Breast epithelium (tissue), 3 donors: ENCODE measurements around the gene COX10.

Source experiments
- POLR2A ChIP-seq: fragments of 450-650 bp; IDR thresholded peaks from one replicate; pipeline ENCODE4 v1.6.1; 2016; ENCODE audit warnings: antibody characterized with exemption, mild to moderate bottlenecking, moderate library complexity
- POLR2AphosphoS5 ChIP-seq, 3 donors: sonication (generic); formaldehyde crosslinking; IDR thresholded peaks; one replicate each; pipeline ENCODE4 v1.6.1; 2017; ENCODE audit warnings: antibody characterized with exemption in 3 of 3
- TF ChIP-seq, protein P1 (sequence below), 3 donors: fragments of 450-650 bp; IDR thresholded peaks; one replicate each; pipeline ENCODE4 v1.5.1; 2016 to 2017; ENCODE audit warnings: antibody characterized with exemption in 3 of 3, mild to moderate bottlenecking in 3 of 3, moderate library complexity in 3 of 3

DNA sequence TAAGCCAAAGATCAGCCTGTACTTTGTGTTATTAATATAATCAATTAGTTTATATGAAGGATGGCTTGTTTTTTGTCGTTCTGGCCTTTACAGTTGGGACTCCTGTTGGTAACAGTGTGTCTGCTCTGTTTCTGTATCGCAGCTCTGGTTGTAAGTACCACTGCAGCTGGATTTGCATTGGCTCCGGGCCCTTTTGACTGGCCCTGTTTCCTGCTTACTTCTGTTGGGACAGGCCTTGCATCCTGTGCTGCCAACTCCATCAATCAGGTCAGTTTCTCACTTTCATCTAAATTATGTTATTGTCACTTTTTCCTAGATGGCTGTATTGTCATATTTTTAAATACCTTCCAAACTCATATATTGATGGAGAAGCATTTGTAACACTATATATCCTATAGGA is 32.7 kb downstream of the COX10 start:
- TF ChIP-seq POLR2A, result no peak
- TF ChIP-seq, protein P1, sequence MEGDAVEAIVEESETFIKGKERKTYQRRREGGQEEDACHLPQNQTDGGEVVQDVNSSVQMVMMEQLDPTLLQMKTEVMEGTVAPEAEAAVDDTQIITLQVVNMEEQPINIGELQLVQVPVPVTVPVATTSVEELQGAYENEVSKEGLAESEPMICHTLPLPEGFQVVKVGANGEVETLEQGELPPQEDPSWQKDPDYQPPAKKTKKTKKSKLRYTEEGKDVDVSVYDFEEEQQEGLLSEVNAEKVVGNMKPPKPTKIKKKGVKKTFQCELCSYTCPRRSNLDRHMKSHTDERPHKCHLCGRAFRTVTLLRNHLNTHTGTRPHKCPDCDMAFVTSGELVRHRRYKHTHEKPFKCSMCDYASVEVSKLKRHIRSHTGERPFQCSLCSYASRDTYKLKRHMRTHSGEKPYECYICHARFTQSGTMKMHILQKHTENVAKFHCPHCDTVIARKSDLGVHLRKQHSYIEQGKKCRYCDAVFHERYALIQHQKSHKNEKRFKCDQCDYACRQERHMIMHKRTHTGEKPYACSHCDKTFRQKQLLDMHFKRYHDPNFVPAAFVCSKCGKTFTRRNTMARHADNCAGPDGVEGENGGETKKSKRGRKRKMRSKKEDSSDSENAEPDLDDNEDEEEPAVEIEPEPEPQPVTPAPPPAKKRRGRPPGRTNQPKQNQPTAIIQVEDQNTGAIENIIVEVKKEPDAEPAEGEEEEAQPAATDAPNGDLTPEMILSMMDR (IDR thresholded peaks at IDR 0.05), result no peak
- no peak for TF ChIP-seq POLR2AphosphoS5 (IDR thresholded peaks at IDR 0.05)
